HFFc6 (cell line): ENCODE data around the gene MTCH1. TPM values are rescaled to one million over a fixed set of nuclear protein-coding genes. Genes with fewer than 3 reads are reported as not detected.

Source experiments
- DNase-seq: peaks from one replicate; pipeline ENCODE4 v3.0.0-alpha.2; 2018
- H3K27ac Mint-ChIP-seq: 2 replicates; pipeline ENCODE4 v1.8.0; 2020; ENCODE audit warnings: mild to moderate bottlenecking, mixed read lengths
- H3K27me3 Mint-ChIP-seq: 2 replicates; pipeline ENCODE4 v1.8.0; 2021; ENCODE audit warnings: mild to moderate bottlenecking, moderate library complexity, mixed read lengths; ENCODE audit not compliant: insufficient read depth
- H3K36me3 Mint-ChIP-seq: 2 replicates; pipeline ENCODE4 v1.8.0; 2021; ENCODE audit warnings: low read depth, mixed read lengths
- H3K4me1 Mint-ChIP-seq: 2 replicates; pipeline ENCODE4 v1.8.0; 2020; ENCODE audit warnings: low read depth, mixed read lengths
- H3K4me3 Mint-ChIP-seq: 2 replicates; pipeline ENCODE4 v1.8.0; 2020; ENCODE audit warnings: mild to moderate bottlenecking, moderate library complexity, mixed read lengths
- H3K9me3 Mint-ChIP-seq: 2 replicates; pipeline ENCODE4 v1.8.0; 2020; ENCODE audit warnings: mild to moderate bottlenecking, mixed read lengths
- total RNA-seq, 6 experiments: library from RNA; stranded (reverse); fragmentation: NEBNext Ultra II Directional; extraction: Animal tissue kit (Norgen Biotek cat#: 25700); gene quantifications; 2 replicates in 1 of 6; 3 replicates in 5 of 6; pipeline ENCODE4 v1.2.3, GENCODE V29; 2021
- TF ChIP-seq, protein P1 (sequence below): fragments of 200-600 bp; sonication (generic); IDR thresholded peaks from 2 replicates; pipeline ENCODE4 v1.5.0; 2021; ENCODE audit warnings: antibody characterized with exemption, mild to moderate bottlenecking

MTCH1 gene
- total RNA-seq, 6 experiments from 2014 or later, result 263 to 301 (median 281) TPM

GRCh38 chr6:36927691-36928546, 58.1 kb downstream of the MTCH1 start:
- Mint-ChIP-seq H3K9me3 (no peaks in the 10 kb centered on the region), H3K27ac (peak overlapping the region; percentile 36; the same call in 1 of the 2 replicates), H3K4me3 (no peak overlapping the region), H3K36me3 (peaks cover 26% of the 10 kb centered on the region), H3K4me1 (peaks cover 69% of the 10 kb centered on the region), H3K27me3 (peaks cover 1% of the 10 kb centered on the region; the same call in 1 of the 2 replicates)
- TF ChIP-seq, protein P1, sequence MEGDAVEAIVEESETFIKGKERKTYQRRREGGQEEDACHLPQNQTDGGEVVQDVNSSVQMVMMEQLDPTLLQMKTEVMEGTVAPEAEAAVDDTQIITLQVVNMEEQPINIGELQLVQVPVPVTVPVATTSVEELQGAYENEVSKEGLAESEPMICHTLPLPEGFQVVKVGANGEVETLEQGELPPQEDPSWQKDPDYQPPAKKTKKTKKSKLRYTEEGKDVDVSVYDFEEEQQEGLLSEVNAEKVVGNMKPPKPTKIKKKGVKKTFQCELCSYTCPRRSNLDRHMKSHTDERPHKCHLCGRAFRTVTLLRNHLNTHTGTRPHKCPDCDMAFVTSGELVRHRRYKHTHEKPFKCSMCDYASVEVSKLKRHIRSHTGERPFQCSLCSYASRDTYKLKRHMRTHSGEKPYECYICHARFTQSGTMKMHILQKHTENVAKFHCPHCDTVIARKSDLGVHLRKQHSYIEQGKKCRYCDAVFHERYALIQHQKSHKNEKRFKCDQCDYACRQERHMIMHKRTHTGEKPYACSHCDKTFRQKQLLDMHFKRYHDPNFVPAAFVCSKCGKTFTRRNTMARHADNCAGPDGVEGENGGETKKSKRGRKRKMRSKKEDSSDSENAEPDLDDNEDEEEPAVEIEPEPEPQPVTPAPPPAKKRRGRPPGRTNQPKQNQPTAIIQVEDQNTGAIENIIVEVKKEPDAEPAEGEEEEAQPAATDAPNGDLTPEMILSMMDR, result no peak
- no peak for DNase-seq

DNA sequence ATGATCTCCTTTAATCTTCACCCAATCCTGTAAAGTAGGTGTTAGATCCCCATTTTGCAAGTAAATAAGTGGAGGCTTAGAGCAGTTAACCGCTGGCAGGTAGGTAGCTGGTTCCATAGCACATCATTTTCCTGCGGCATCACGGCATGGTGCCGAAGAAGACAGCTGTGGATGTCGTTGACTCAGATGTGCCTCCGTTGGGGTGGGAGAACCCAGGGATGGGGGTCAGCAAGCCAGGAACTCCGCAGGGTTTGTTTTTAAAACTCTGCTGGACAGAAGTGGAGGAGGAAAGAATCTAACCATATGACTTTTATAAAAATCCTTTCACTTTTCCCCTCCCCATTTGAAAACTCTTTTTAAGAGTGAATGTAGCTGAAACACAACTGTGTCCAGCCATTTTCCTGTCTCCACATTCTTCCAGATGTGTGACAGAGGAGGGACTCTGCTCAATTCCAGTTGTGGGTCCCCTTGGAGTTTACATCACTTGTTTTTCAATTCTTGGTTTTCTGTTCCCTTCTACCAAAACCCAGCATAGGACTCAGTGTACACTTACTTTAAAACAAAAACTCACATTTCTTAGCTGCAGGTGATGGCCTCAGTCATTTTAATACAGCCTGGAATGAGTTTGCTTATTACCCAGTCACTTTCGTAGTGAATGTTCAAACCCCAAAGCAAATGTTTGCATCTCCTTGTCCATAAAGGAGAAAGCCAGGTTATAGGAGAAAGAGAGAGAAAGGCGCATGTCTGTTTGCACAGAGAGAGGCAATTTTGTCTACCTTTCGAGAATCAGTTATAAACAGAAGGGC, 59.1 kb downstream of the MTCH1 start:
- no peaks in the 10 kb centered on the region for H3K9me3 Mint-ChIP-seq
- no peak overlapping the region for H3K27ac Mint-ChIP-seq
- DNase-seq, result no peak
- peaks cover 58% of the 10 kb centered on the region for H3K4me1 Mint-ChIP-seq
- H3K36me3 Mint-ChIP-seq, result peaks cover 26% of the 10 kb centered on the region
- no peak overlapping the region for H3K4me3 Mint-ChIP-seq
- TF ChIP-seq, protein P1, result no peak
- peaks cover 1% of the 10 kb centered on the region; the same call in 1 of the 2 replicates for H3K27me3 Mint-ChIP-seq

GRCh38 chr6:36925809-36926208, 60.2 kb downstream of the MTCH1 start:
- H3K9me3 Mint-ChIP-seq, result no peaks in the 10 kb centered on the region
- no peak overlapping the region for H3K4me3 Mint-ChIP-seq
- peaks cover 51% of the 10 kb centered on the region for H3K4me1 Mint-ChIP-seq
- no peak overlapping the region for H3K27ac Mint-ChIP-seq
- TF ChIP-seq, protein P1, result no peak
- peaks cover 33% of the 10 kb centered on the region for H3K36me3 Mint-ChIP-seq
- no peak for DNase-seq
- peaks cover 1% of the 10 kb centered on the region; the same call in 1 of the 2 replicates for H3K27me3 Mint-ChIP-seq

DNA sequence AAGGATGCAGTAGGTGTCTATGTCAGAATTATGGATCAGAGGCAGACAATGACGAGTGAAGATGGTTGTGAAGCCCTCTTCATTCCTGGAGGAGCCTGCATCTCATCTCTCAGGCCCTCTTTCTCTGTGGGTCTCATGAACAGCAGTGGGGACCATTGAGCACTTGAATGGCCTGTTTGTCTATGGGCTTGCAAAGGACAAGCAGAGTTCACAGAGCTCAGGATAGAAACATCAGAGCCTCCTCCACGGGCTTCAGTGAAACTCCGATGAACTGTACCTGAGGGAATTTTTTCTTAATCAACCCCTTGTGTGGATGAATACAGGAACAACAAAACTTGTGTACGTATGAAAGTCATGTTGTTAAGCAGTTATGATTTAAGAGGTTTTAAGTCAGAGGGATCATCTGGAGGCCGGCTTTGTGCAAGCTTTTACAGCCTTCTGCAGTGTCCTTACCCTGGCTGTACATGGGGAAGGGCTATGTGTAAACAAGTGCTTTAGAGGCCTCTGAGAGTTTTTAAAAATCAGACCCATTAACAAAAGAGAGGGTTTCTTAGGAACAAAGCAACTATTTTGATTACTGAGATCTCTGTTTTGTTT, 61.1 kb downstream of the MTCH1 start:
- peaks cover 44% of the 10 kb centered on the region for H3K4me1 Mint-ChIP-seq
- H3K9me3 Mint-ChIP-seq, result no peaks in the 10 kb centered on the region
- no peak for DNase-seq
- peaks cover 34% of the 10 kb centered on the region for H3K36me3 Mint-ChIP-seq
- no peak overlapping the region for H3K27ac Mint-ChIP-seq
- H3K4me3 Mint-ChIP-seq, result no peak overlapping the region
- peaks cover 1% of the 10 kb centered on the region; the same call in 1 of the 2 replicates for H3K27me3 Mint-ChIP-seq
- TF ChIP-seq, protein P1, result no peak

- Mint-ChIP-seq H3K27me3 (peaks cover 1% of the 10 kb centered on the region; the same call in 1 of the 2 replicates), H3K27ac (peak overlapping the region; percentile 17; the same call in 1 of the 2 replicates), H3K9me3 (no peaks in the 10 kb centered on the region), H3K4me1 (peaks cover 44% of the 10 kb centered on the region), H3K36me3 (peaks cover 41% of the 10 kb centered on the region), H3K4me3 (no peak overlapping the region)
- TF ChIP-seq, protein P1, result no peak
- DNase-seq, result no peak
Observed at GRCh38 chr6:36924131-36924530, 61.9 kb downstream of the MTCH1 start.
